ENCODE data around the gene TBCK.

Gene TBCK

DNA sequence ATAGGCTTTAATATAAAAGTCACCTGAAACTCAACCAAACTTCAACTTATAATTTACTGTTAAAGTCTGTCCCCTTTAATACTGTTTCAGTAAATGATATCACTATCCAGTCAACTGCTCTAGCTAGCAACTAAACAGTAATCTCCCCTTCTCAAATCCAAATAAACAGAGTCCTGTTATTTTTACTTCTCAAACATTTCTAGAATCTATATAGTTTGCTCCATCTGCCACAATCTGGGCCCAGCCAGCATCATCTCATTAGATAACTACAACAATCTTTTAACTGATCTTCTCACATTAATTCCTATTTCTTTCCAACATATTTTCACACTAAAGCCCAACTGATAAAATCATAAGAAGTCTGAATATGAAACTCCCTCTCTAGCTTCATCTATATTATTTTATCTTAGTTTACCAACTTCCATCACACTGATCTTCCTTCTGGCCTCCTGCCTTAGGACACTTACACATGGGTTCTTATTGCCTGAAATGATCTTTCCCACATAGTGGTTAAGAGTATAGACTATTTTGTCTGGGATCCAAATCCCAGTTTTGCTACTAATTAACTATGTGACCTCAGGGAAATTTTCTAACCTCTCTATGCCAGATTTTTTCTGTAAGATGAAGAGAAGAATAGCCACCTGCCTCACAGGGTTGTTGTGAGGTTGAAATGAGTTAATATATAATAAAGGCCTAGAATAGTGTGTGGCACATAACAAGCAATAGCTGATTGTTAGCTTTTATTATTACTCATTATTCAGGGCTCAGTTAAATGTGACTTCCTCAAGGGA, 18.6 kb downstream of the TBCK start:
- no peak overlapping the region for H3K4me3 ChIP-seq (ENCODE audit: low read depth, low read length)
- in situ Hi-C loops (cut with HindIII; ENCODE audit: low sequenced_read_pairs): no loop called here
- TF ChIP-seq, protein P1, sequence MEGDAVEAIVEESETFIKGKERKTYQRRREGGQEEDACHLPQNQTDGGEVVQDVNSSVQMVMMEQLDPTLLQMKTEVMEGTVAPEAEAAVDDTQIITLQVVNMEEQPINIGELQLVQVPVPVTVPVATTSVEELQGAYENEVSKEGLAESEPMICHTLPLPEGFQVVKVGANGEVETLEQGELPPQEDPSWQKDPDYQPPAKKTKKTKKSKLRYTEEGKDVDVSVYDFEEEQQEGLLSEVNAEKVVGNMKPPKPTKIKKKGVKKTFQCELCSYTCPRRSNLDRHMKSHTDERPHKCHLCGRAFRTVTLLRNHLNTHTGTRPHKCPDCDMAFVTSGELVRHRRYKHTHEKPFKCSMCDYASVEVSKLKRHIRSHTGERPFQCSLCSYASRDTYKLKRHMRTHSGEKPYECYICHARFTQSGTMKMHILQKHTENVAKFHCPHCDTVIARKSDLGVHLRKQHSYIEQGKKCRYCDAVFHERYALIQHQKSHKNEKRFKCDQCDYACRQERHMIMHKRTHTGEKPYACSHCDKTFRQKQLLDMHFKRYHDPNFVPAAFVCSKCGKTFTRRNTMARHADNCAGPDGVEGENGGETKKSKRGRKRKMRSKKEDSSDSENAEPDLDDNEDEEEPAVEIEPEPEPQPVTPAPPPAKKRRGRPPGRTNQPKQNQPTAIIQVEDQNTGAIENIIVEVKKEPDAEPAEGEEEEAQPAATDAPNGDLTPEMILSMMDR (IDR thresholded peaks at IDR 0.05; ENCODE audit: low read depth, low read length): no peak
- DNase-seq (ENCODE audit: low read depth, low spot score): no peak

DNA sequence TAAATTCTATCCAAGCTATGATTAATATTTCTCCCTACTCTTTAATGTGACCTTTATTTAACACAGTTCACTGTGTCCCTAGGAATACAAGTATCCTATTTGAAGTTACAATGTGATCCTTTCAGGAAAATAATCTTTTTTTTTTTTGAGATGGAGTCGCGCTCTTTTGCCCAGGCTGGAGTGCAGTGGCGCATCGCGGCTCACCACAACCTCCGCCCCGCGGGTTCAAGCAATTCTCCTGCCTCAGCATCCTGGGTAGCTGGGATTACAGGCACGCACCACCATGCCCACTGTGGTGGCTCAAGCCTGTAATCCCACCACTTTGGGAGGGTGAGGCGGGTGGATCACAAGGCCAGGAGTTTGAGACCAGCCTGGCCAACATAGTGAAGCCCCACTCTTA, 21.9 kb downstream of the TBCK start:
- DNase-seq (ENCODE audit: low read depth, low spot score): no peak
- in situ Hi-C loops (cut with HindIII; ENCODE audit: low sequenced_read_pairs): no loop called here
- TF ChIP-seq, protein P1 (IDR thresholded peaks at IDR 0.05; ENCODE audit: low read depth, low read length): no peak
- H3K4me3 ChIP-seq (ENCODE audit: low read depth, low read length): no peak overlapping the region

DNA sequence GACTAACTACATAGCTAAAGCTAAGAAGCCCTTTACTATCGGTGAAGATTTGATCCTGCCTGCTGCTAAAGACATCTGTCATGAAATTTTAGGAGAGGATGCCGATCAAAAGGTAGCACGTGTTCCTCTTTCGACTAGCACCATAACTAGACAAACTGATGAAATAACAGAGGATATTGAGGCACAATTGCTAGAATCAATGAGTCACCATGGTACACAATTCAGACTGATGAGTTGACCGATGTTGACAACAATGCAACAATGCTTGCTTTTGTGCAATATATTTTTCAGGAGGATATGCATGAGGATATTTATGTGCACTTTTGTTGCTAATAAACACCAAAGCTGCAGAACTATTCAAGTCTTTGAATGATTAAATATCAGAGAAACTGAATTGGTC, 24.3 kb downstream of the TBCK start:
- in situ Hi-C loops (cut with HindIII; ENCODE audit: low sequenced_read_pairs): no loop called here
- TF ChIP-seq, protein P1 (IDR thresholded peaks at IDR 0.05; ENCODE audit: low read depth, low read length): no peak
- no peak overlapping the region for H3K4me3 ChIP-seq (ENCODE audit: low read depth, low read length)
- DNase-seq (ENCODE audit: low read depth, low spot score): no peak

DNA sequence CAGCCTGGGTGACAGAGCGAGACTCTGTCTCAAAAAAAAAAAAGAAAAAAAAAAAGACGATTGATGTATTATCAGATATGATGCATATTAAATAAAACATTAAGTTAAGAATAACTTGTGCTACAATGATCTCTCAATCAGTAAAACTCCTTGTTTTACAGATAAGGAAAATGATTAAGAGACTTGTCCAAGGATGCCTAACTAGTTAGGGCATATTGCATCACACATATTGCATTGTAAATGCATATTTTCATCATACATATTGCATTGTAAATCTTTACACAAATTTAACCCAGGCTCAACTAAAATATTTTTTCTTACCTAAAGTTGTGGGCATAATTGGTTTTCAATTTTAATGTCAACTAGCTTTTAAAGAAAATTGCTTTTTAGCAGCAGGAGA, 26.3 kb downstream of the TBCK start:
- in situ Hi-C loops (cut with HindIII; ENCODE audit: low sequenced_read_pairs): no loop called here
- no peak for DNase-seq (ENCODE audit: low read depth, low spot score)
- TF ChIP-seq, protein P1 (IDR thresholded peaks at IDR 0.05; ENCODE audit: low read depth, low read length): no peak
- no peak overlapping the region for H3K4me3 ChIP-seq (ENCODE audit: low read depth, low read length)

DNA sequence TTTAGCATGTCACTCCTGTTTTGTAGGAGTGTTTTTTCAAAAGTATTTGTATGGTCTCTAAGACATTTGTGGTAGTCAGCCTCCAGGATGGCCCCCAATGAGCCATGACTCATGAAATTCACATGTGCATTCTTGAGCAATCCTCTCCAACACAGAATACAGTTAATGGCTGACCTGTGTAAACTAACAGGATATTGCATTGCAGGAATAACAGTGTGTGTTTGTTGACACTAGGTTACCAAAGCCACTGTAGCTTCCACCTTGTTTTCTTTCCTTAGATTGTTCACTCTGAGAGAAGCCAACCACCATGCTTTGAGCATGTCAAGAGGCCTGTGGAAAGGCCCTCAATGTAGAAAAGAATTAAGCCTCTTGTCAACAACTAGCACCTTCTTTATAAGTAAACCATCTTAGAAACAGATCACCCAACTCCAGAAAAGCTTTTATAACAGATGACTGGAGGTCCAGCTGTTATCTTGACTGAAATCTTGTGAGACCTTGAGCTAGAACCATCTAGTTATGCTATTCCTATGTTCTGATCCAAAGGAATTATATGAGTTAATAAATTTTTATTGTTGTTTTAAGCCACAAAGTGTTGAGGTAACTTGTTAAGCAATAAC, 28.5 kb downstream of the TBCK start:
- DNase-seq (ENCODE audit: low read depth, low spot score): peak; percentile 90
- in situ Hi-C loops (cut with HindIII; ENCODE audit: low sequenced_read_pairs): no loop called here
- TF ChIP-seq, protein P1 (IDR thresholded peaks at IDR 0.05; ENCODE audit: low read depth, low read length): no peak
- no peak overlapping the region for H3K4me3 ChIP-seq (ENCODE audit: low read depth, low read length)

DNA sequence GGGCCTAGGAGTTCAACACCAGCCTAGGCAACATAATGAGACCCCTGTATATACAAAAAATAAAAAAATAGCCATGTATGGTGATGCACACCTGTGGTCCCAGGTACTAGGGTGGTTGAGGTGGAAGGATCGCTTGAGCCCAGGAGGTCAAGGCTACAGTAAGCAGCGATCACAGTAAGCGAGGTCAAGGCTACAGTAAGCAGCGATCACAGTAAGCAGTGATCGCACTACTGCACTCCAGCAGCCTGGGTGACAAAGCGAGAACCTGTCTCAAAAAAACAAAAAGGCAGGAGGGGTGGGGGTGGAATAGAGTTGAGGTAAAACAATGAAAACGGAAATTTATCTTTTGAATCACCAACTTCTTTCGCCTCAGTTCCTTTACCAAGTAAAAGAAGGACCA, 29.4 kb downstream of the TBCK start:
- H3K4me3 ChIP-seq (ENCODE audit: low read depth, low read length): no peak overlapping the region
- no peak for DNase-seq (ENCODE audit: low read depth, low spot score)
- in situ Hi-C loops (cut with HindIII; ENCODE audit: low sequenced_read_pairs): no loop called here
- TF ChIP-seq, protein P1 (IDR thresholded peaks at IDR 0.05; ENCODE audit: low read depth, low read length): no peak
